HEK293T (cell line): ENCODE data around the gene MOGAT1.

Experiments
- BHLHE40 ChIP-seq: fragments of 450-650 bp; IDR thresholded peaks from 2 replicates; pipeline ENCODE4 v1.6.1; 2016; ENCODE audit warnings: mild to moderate bottlenecking, moderate library complexity, borderline replicate concordance
- CTBP1 ChIP-seq: fragments of 450-650 bp; IDR thresholded peaks from 2 replicates; pipeline ENCODE4 v1.6.1; 2016; ENCODE audit warnings: borderline replicate concordance
- FOXK2 ChIP-seq: fragments of 450-650 bp; IDR thresholded peaks from 2 replicates; pipeline ENCODE4 v1.6.1; 2016; ENCODE audit warnings: mild to moderate bottlenecking
- LEF1 ChIP-seq: fragments of 450-650 bp; IDR thresholded peaks from 2 replicates; pipeline ENCODE4 v1.6.1; 2017; ENCODE audit warnings: mild to moderate bottlenecking, borderline replicate concordance
- SP1 ChIP-seq: fragments of 450-650 bp; IDR thresholded peaks from 2 replicates; pipeline ENCODE4 v1.6.1; 2017
- SUZ12 ChIP-seq: fragments of 450-650 bp; IDR thresholded peaks from 2 replicates; pipeline ENCODE4 v1.6.1; 2016; ENCODE audit warnings: mild to moderate bottlenecking
- TARDBP ChIP-seq: fragments of 450-650 bp; IDR thresholded peaks from 2 replicates; pipeline ENCODE4 v1.6.1; 2016
- TF ChIP-seq, protein P1 (sequence below): fragments of 450-650 bp; IDR thresholded peaks from 2 replicates; pipeline ENCODE4 v1.6.1; 2016

GRCh38 chr2:222732489-222733178, 61.2 kb downstream of the MOGAT1 start:
- no peak for TF ChIP-seq BHLHE40
- TF ChIP-seq LEF1, result no peak
- no peak for TF ChIP-seq FOXK2
- TF ChIP-seq SP1, result no peak
- TF ChIP-seq CTBP1, result no peak
- TF ChIP-seq SUZ12, result no peak
- TF ChIP-seq, protein P1, sequence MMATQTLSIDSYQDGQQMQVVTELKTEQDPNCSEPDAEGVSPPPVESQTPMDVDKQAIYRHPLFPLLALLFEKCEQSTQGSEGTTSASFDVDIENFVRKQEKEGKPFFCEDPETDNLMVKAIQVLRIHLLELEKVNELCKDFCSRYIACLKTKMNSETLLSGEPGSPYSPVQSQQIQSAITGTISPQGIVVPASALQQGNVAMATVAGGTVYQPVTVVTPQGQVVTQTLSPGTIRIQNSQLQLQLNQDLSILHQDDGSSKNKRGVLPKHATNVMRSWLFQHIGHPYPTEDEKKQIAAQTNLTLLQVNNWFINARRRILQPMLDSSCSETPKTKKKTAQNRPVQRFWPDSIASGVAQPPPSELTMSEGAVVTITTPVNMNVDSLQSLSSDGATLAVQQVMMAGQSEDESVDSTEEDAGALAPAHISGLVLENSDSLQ, result no peak
- TF ChIP-seq TARDBP, result no peak
